Transverse colon (tissue), 4 donors: ENCODE data around the gene UBE2M. TPM values are rescaled to one million over a fixed set of nuclear protein-coding genes. Genes with fewer than 3 reads are reported as not detected.

ENCODE experiments used
- DNase-seq: peaks from one replicate; pipeline ENCODE4 v3.0.0-alpha.2; 2019
- H3K27ac ChIP-seq, 4 donors: fragments of 200-600 bp; sonication (generic); 2 replicates each; pipeline ENCODE4 v1.5.1; 2016 to 2018; ENCODE audit warnings: inconsistent platforms in 4 of 4
- H3K27me3 ChIP-seq: fragments of 200-600 bp; sonication (generic); 2 replicates; pipeline ENCODE4 v1.5.1; 2017; ENCODE audit warnings: inconsistent platforms
- H3K36me3 ChIP-seq, 4 donors: fragments of 200-600 bp; sonication (generic); 2 replicates each; pipeline ENCODE4 v1.5.1; 2017 to 2019; ENCODE audit warnings: inconsistent platforms in 4 of 4
- H3K4me1 ChIP-seq, 4 donors: fragments of 200-600 bp; sonication (generic); 2 replicates each; pipeline ENCODE4 v1.5.1; 2017 to 2020; ENCODE audit warnings: inconsistent platforms in 4 of 4
- H3K4me3 ChIP-seq, 4 donors: fragments of 200-600 bp; sonication (generic); 1 replicate in 1 of 4; 2 replicates in 3 of 4; pipeline versions ENCODE4 v1.5.1 to v1.6.1; 2017 to 2019; ENCODE audit warnings: inconsistent platforms in 4 of 4
- H3K9me3 ChIP-seq, 2 donors: fragments of 200-600 bp; sonication (generic); 2 replicates each; pipeline ENCODE4 v1.5.1; 2017 to 2019; ENCODE audit warnings: inconsistent platforms in 2 of 2
- EP300 ChIP-seq: sonication (generic); formaldehyde crosslinking; IDR thresholded peaks from one replicate; pipeline ENCODE4 v1.6.1; 2017; ENCODE audit warnings: antibody characterized with exemption, low read depth
- POLR2A ChIP-seq: fragments of 450-650 bp; IDR thresholded peaks from one replicate; pipeline ENCODE4 v1.6.1; 2016; ENCODE audit warnings: antibody characterized with exemption, mild to moderate bottlenecking, moderate library complexity
- POLR2AphosphoS5 ChIP-seq, 3 donors: sonication (generic); formaldehyde crosslinking; IDR thresholded peaks; one replicate each; pipeline ENCODE4 v1.6.1; 2016; ENCODE audit warnings: antibody characterized with exemption in 3 of 3
- WGBS, 2 donors: methylation state at CpG; one replicate each; pipeline ENCODE4 v1.1.5; 2018; ENCODE audit warnings: low coverage in 1 of 2; 5-methylcytosine and 5-hydroxymethylcytosine counted together
- in situ Hi-C, 4 donors: fragments of 200-750 bp; cut with MboI; loops; one replicate each; pipeline versions ENCODE4 v1.15.0 to v1.15.1; 2017; ENCODE audit warnings: low sequenced_read_pairs in 3 of 4, low pct_ligation_motif_present in 1 of 4, low pct_unique_long_range_greater_than_20kb in 1 of 4
- intact Hi-C: fragments of 100-400 bp; cut with DNase I; formaldehyde crosslinking; loops from one replicate; pipeline ENCODE4 v1.15.1; 2023; ENCODE audit warnings: low total_unique reads
- total RNA-seq, 4 donors: library from RNA; depleted of rRNA; stranded (reverse); fragments of >200 nt; gene quantifications; one replicate each; pipeline ENCODE4 v1.1.0, GENCODE V29; 2016
- TF ChIP-seq, protein P1 (sequence below), 5 experiments: fragments of 200-600 bp in 3 of 5; fragments of 450-650 bp in 2 of 5; sonication (generic) in 3 of 5; IDR thresholded peaks; 1 replicate in 2 of 5; 2 replicates in 3 of 5; pipeline ENCODE4 v1.5.1; 2016 to 2017; ENCODE audit warnings: antibody characterized with exemption in 5 of 5, inconsistent platforms in 3 of 5, mild to moderate bottlenecking in 2 of 5, moderate library complexity in 1 of 5

UBE2M gene
- total RNA-seq, 4 donors from 2014 or later = 24.2 to 56.9 (median 26.7) TPM

DNA sequence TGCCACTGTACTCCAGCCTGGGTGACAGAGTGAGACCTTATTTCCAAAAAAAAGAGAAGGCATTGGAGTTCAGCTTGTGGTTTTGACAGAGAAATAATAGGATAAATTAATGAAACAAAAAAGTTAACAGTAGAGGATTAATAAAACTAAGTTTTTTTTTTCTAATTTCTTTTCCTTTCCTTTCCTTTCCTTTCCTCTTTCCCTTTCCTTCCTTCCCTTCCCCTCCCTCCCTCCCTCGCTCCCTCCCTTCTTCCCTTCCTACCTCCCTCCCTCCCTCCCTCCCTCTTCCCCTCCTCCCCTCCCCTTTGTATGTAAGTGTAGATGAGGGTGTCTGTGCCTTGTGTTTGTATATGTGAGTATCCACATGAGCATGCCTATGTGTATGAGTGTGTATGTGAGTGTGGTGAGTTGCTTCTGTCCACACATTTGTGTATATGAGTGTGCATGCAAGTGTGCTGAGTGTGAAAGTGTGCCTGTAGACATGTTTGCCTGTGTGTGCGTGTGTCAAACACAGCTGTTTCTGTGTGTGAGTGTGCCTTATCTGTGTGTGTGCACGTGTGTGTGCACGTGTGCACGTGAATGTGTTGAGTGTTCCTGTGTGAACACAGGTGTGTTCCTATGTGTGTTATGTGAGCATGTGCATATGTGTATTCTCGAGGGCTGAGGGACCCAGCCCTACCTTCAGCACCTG lies 27.2 kb upstream of the UBE2M start:
- intact Hi-C loops = no loop called here
- 90% methylated on average over 6 of the region's 6 CpGs; no CpG with 5 or more reads in 1 of the 2 donors for WGBS, 2 donors
- Histone ChIP-seq H3K36me3 (peaks cover 0 to 5% (median 2%) of the 10 kb centered on the region in 4 donors), H3K27ac (no peak overlapping the region), H3K27me3 (no peaks in the 10 kb centered on the region), H3K4me1 (peaks cover 0 to 12% (median 2%) of the 10 kb centered on the region in 4 donors), H3K4me3 (no peak overlapping the region), H3K9me3 (no peaks in the 10 kb centered on the region)
- TF ChIP-seq EP300 = no peak
- TF ChIP-seq, protein P1, sequence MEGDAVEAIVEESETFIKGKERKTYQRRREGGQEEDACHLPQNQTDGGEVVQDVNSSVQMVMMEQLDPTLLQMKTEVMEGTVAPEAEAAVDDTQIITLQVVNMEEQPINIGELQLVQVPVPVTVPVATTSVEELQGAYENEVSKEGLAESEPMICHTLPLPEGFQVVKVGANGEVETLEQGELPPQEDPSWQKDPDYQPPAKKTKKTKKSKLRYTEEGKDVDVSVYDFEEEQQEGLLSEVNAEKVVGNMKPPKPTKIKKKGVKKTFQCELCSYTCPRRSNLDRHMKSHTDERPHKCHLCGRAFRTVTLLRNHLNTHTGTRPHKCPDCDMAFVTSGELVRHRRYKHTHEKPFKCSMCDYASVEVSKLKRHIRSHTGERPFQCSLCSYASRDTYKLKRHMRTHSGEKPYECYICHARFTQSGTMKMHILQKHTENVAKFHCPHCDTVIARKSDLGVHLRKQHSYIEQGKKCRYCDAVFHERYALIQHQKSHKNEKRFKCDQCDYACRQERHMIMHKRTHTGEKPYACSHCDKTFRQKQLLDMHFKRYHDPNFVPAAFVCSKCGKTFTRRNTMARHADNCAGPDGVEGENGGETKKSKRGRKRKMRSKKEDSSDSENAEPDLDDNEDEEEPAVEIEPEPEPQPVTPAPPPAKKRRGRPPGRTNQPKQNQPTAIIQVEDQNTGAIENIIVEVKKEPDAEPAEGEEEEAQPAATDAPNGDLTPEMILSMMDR (IDR thresholded peaks at IDR 0.05) = no peak
- TF ChIP-seq POLR2A = no peak
- TF ChIP-seq POLR2AphosphoS5 (IDR thresholded peaks at IDR 0.05) = no peak
- in situ Hi-C loops = no loop called here
- no peak for DNase-seq

DNA sequence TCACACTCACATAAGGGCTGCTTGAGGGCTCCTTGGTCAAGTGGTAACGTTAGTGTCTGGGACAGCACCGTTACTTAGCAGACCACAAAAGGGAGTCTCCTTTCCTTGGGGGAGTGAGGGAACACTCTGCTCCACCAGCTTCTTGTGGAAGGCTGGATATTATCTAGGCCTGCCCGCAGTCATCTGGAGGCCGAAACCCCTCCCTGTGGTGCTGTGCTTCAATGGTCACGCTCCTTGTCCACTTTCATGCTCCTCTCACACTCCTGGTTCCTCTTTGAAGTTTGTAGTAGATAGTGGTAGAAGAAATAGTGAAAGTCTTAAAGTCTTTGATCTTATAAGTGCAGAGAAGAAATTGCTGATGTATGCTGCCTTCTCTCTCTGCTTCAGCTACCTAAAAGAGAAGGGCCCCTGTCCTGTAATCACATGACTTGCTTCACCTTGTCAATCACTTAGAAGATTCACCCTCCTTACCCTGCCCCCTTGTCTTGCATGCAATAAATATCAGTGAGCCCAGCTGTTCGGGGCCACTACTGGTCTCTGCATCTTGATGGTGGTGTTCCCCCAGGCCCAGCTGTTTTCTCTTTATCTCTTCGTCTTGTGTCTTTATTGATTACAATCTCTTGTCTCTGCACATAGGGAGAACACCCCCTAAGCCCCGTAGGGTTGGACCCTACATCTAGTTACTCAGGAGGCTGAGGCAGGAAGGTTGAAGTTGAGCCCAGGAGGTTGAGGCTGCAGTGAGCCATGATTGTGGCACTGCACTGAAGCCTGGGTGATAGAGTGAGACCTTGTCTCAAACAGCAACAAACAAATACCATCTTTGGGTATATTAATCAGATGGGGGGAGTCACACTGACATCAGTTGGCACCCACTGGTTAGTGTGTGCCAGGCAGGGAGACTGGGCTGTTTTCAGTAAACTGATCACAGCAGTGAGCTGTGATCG lies 26.4 kb upstream of the UBE2M start:
- TF ChIP-seq EP300 (no peak), POLR2A (no peak), POLR2AphosphoS5 (IDR thresholded peaks at IDR 0.05) (no peak)
- TF ChIP-seq, protein P1 (IDR thresholded peaks at IDR 0.05) = no peak
- peaks cover 0 to 13% (median 2%) of the 10 kb centered on the region in 4 donors for H3K4me1 ChIP-seq
- no peak overlapping the region for H3K4me3 ChIP-seq
- H3K36me3 ChIP-seq = peaks cover 0 to 5% (median 2%) of the 10 kb centered on the region in 4 donors
- H3K27ac ChIP-seq = no peak overlapping the region
- DNase-seq = no peak
- intact Hi-C loops (no loop called here), in situ Hi-C loops (no loop called here)
- no peaks in the 10 kb centered on the region for H3K9me3 ChIP-seq
- H3K27me3 ChIP-seq = no peaks in the 10 kb centered on the region
- WGBS, 2 donors = 83 to 87% methylated on average over 4 to 9 of the region's 9 CpGs

DNA sequence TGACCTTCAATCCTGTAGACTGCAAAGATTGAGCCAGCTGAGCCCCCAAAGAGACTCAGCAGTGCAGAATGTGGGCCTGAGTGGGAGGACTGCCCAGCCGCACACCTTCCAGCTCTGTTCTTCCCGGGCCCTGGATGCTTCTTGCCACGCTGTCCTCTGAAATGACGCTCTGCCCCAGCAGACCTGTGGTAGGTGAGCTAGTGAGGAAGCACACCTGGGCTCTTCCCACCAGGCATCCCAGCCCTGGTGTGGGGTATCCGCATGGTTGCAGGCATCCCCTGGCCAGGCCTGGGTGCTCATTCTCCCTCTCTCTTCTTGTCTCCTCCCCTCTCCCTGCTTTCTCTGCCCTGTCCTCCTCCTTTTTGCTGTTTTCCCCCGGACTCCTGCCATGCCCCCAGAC lies 24.6 kb upstream of the UBE2M start:
- no peak overlapping the region for H3K27ac ChIP-seq

More for the DNA sequence above, 24.6 kb upstream of the UBE2M start:
- in situ Hi-C loops = no loop called here
- H3K9me3 ChIP-seq = no peaks in the 10 kb centered on the region
- no peak overlapping the region for H3K4me3 ChIP-seq
- DNase-seq = no peak
- H3K4me1 ChIP-seq = peaks cover 0 to 13% (median 2%) of the 10 kb centered on the region in 4 donors
- intact Hi-C loops = no loop called here
- no peaks in the 10 kb centered on the region for H3K27me3 ChIP-seq
- no peak for TF ChIP-seq POLR2AphosphoS5 (IDR thresholded peaks at IDR 0.05)
- TF ChIP-seq, protein P1 (IDR thresholded peaks at IDR 0.05) = no peak
- TF ChIP-seq EP300 = no peak
- no peak for TF ChIP-seq POLR2A
- WGBS, 2 donors = 87 to 96% methylated on average over 5 of the region's 6 CpGs
- peaks cover 0 to 5% (median 2%) of the 10 kb centered on the region in 4 donors for H3K36me3 ChIP-seq
